Sigmoid colon (tissue), 4 donors: ENCODE results near the gene GRIA1.

Experiments
- EP300 ChIP-seq, 4 donors: sonication (generic); formaldehyde crosslinking; IDR thresholded peaks; one replicate each; pipeline ENCODE4 v1.6.1; 2017; ENCODE audit warnings: antibody characterized with exemption in 4 of 4
- POLR2A ChIP-seq, 2 donors: fragments of 450-650 bp; IDR thresholded peaks; one replicate each; pipeline ENCODE4 v1.6.1; 2016; ENCODE audit warnings: antibody characterized with exemption in 2 of 2, mild to moderate bottlenecking in 2 of 2, moderate library complexity in 2 of 2
- POLR2AphosphoS5 ChIP-seq, 4 donors: sonication (generic); formaldehyde crosslinking; IDR thresholded peaks; one replicate each; pipeline ENCODE4 v1.6.1; 2017; ENCODE audit warnings: antibody characterized with exemption in 4 of 4
- TF ChIP-seq, protein P1 (sequence below), 4 experiments: fragments of 450-650 bp in 3 of 4; fragments of 200-600 bp in 1 of 4; IDR thresholded peaks; one replicate each; pipeline ENCODE4 v1.5.1; 2016 to 2019; ENCODE audit warnings: antibody characterized with exemption in 4 of 4, mild to moderate bottlenecking in 3 of 4, moderate library complexity in 2 of 4

DNA sequence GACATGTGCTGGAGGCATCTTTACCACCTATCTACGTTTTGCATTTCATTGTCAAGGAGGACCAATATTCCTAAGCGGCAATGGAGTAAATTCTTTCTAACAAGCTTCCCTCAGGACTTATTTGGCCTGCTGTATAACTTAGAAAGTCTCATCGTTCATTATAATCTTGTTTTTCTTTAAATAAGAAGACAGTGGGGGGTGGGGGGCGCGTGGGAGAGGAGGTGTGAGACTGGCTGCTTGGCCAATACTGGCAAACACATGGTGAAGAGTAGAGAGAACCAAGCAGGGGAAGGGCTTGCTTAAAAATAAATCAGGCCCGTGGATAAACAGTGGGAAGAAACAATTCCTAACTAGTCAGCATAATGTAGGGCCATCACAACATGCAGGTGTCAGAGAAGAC lies 217.2 kb downstream of the GRIA1 start:
- TF ChIP-seq, protein P1, sequence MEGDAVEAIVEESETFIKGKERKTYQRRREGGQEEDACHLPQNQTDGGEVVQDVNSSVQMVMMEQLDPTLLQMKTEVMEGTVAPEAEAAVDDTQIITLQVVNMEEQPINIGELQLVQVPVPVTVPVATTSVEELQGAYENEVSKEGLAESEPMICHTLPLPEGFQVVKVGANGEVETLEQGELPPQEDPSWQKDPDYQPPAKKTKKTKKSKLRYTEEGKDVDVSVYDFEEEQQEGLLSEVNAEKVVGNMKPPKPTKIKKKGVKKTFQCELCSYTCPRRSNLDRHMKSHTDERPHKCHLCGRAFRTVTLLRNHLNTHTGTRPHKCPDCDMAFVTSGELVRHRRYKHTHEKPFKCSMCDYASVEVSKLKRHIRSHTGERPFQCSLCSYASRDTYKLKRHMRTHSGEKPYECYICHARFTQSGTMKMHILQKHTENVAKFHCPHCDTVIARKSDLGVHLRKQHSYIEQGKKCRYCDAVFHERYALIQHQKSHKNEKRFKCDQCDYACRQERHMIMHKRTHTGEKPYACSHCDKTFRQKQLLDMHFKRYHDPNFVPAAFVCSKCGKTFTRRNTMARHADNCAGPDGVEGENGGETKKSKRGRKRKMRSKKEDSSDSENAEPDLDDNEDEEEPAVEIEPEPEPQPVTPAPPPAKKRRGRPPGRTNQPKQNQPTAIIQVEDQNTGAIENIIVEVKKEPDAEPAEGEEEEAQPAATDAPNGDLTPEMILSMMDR (IDR thresholded peaks at IDR 0.05) = no peak
- TF ChIP-seq POLR2AphosphoS5 (IDR thresholded peaks at IDR 0.05) (no peak), POLR2A (IDR thresholded peaks at IDR 0.05) (no peak), EP300 (IDR thresholded peaks at IDR 0.05) (no peak)
